Panc1 (cell line): ENCODE results near the gene HOXA2. TPM values are rescaled to one million over a fixed set of nuclear protein-coding genes. Genes with fewer than 3 reads are reported as not detected.

Experiments used
- ATAC-seq: fragments of 200-7000 bp; cut with Tn5 transposase; 2 replicates; pipeline ENCODE4 v1.9.1; 2020; ENCODE audit warnings: mild to moderate bottlenecking, moderate library complexity
- BruUV-seq: library from RNA; stranded (reverse); fragments of 400-500 nt; replicated peaks from 2 replicates; lab custom pipeline; 2021; lab: Mats Ljungman, UMichigan
- CTCF ChIA-PET: fragments of 300-600 bp; sonication (Branson Sonifier 250); formaldehyde crosslinking; loops from one replicate; lab custom pipeline; 2022; ENCODE audit warnings: antibody characterized with exemption; lab: Charles Lee
- POLR2A ChIA-PET: fragments of 300-600 bp; sonication (Branson Sonifier 250); formaldehyde crosslinking; loops from one replicate; lab custom pipeline; 2022; ENCODE audit warnings: antibody characterized with exemption; lab: Charles Lee
- DNase-seq: peaks from one replicate; pipeline ENCODE4 v3.0.0-alpha.2; 2010; ENCODE audit warnings: low read depth, low spot score
- H3K27ac ChIP-seq: 2 replicates; pipeline ENCODE4 v1.5.1; 2011; ENCODE audit warnings: mild to moderate bottlenecking, low read length, inconsistent platforms
- H3K27me3 ChIP-seq: fragments of 200-500 bp; sonication (Bioruptor generic); 2 replicates; pipeline ENCODE4 v1.6.0; 2014; ENCODE audit warnings: low read length, inconsistent platforms; ENCODE audit not compliant: control insufficient read depth, insufficient read depth
- H3K36me3 ChIP-seq: fragments of 200-500 bp; sonication (Bioruptor generic); 2 replicates; pipeline ENCODE4 v1.5.1; 2014; ENCODE audit warnings: inconsistent platforms, mild to moderate bottlenecking, low read length, moderate library complexity; ENCODE audit not compliant: control insufficient read depth, insufficient read depth
- H3K4me1 ChIP-seq: 2 replicates; pipeline ENCODE4 v1.5.1; 2011; ENCODE audit warnings: inconsistent platforms, mild to moderate bottlenecking, low read length, moderate library complexity; ENCODE audit not compliant: control insufficient read depth, insufficient read depth
- H3K4me3 ChIP-seq, 2 experiments: 2 replicates each; pipeline ENCODE4 v1.5.1; 2011 to 2012; ENCODE audit warnings: low read depth in 2 of 2, low read length in 2 of 2, mild to moderate bottlenecking in 2 of 2, inconsistent platforms in 1 of 2, moderate library complexity in 1 of 2
- H3K9me3 ChIP-seq: fragments of 200-500 bp; sonication (Bioruptor generic); 2 replicates; pipeline ENCODE4 v1.5.1; 2014; ENCODE audit warnings: low read depth, mild to moderate bottlenecking, inconsistent platforms, low read length, moderate library complexity; ENCODE audit not compliant: control insufficient read depth, insufficient read depth
- CTCF ChIP-seq: fragments of 450-650 bp; IDR thresholded peaks from 2 replicates; pipeline ENCODE4 v1.5.1; 2017; ENCODE audit warnings: mild to moderate bottlenecking
- POLR2AphosphoS5 ChIP-seq: IDR thresholded peaks from 2 replicates; pipeline ENCODE4 v1.6.1; 2012; ENCODE audit warnings: mild to moderate bottlenecking, low read depth, low read length, moderate library complexity
- SIN3A ChIP-seq: IDR thresholded peaks from 2 replicates; pipeline ENCODE4 v1.6.1; 2012; ENCODE audit warnings: low read depth, mild to moderate bottlenecking, low read length, moderate library complexity, borderline replicate concordance; ENCODE audit not compliant: insufficient read depth
- TCF7L2 ChIP-seq: IDR thresholded peaks from 2 replicates; pipeline ENCODE4 v1.6.1; 2011; ENCODE audit warnings: mild to moderate bottlenecking, low read depth, low read length, inconsistent platforms
- in situ Hi-C: cut with HindIII; loops from 2 replicates; pipeline ENCODE4 v1.10.0; 2016; ENCODE audit warnings: low sequenced_read_pairs, low pct_unique_long_range_greater_than_20kb
- intact Hi-C: fragments of 100-400 bp; cut with micrococcal nuclease; formaldehyde crosslinking; loops from one replicate; pipeline ENCODE4 v1.10.0; 2022; ENCODE audit not compliant: unreplicated experiment
- total RNA-seq: library from RNA; stranded (reverse); gene quantifications from one replicate; pipeline ENCODE4 v1.2.1, GENCODE V29; 2021; ENCODE audit not compliant: unreplicated experiment
- TF ChIP-seq, protein P1 (sequence below), 2 experiments: IDR thresholded peaks; 2 replicates each; pipeline ENCODE4 v1.6.1; 2011 to 2012; ENCODE audit warnings: low read depth in 2 of 2, control low read depth in 1 of 2, low read length in 1 of 2, mild to moderate bottlenecking in 1 of 2, moderate library complexity in 1 of 2; ENCODE audit not compliant: insufficient read depth in 1 of 2

The HOXA2 gene
- total RNA-seq, 1 experiment from 2014 or later, result 2.9 TPM

DNA sequence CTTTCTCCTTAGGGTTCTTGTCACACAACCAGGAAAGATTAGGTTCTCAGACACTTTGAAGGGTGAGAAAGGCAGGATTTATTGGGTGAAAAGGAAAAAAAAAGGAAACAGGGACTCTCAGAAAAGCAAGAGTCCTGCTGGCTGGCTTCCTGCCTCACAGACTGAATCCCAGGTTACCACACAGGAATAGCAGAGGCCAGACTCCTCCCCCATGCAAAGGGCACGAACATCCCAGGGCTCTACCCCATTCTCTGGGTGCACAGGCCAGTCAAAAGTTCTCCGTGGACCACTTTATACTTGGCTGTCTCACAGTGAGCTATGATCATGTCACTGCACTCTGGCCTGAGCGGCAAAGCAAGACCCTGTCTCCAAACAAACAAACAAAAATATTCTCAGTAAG lies 49.3 kb downstream of the HOXA2 start:
- no peaks in the 10 kb centered on the region for H3K9me3 ChIP-seq
- POLR2A ChIA-PET, result no interaction called here
- H3K4me3 ChIP-seq, result no peak overlapping the region
- intact Hi-C loops, result no loop called here
- in situ Hi-C loops, result no loop called here
- ATAC-seq (peak; percentile 74), DNase-seq (no peak)
- no TSS peak for BruUV-seq
- no peak overlapping the region for H3K27ac ChIP-seq
- peaks cover 4% of the 10 kb centered on the region; the same call in 1 of the 2 replicates for H3K4me1 ChIP-seq
- CTCF ChIA-PET, result no interaction called here
- H3K27me3 ChIP-seq, result no peaks in the 10 kb centered on the region
- TF ChIP-seq CTCF (no peak), POLR2AphosphoS5 (no peak), SIN3A (no peak), TCF7L2 (no peak)
- TF ChIP-seq, protein P1, sequence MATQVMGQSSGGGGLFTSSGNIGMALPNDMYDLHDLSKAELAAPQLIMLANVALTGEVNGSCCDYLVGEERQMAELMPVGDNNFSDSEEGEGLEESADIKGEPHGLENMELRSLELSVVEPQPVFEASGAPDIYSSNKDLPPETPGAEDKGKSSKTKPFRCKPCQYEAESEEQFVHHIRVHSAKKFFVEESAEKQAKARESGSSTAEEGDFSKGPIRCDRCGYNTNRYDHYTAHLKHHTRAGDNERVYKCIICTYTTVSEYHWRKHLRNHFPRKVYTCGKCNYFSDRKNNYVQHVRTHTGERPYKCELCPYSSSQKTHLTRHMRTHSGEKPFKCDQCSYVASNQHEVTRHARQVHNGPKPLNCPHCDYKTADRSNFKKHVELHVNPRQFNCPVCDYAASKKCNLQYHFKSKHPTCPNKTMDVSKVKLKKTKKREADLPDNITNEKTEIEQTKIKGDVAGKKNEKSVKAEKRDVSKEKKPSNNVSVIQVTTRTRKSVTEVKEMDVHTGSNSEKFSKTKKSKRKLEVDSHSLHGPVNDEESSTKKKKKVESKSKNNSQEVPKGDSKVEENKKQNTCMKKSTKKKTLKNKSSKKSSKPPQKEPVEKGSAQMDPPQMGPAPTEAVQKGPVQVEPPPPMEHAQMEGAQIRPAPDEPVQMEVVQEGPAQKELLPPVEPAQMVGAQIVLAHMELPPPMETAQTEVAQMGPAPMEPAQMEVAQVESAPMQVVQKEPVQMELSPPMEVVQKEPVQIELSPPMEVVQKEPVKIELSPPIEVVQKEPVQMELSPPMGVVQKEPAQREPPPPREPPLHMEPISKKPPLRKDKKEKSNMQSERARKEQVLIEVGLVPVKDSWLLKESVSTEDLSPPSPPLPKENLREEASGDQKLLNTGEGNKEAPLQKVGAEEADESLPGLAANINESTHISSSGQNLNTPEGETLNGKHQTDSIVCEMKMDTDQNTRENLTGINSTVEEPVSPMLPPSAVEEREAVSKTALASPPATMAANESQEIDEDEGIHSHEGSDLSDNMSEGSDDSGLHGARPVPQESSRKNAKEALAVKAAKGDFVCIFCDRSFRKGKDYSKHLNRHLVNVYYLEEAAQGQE (IDR thresholded peaks at IDR 0.05; ENCODE audit: insufficient read depth in 1 of 2, low read depth in 2 of 2, low read length in 1 of 2), result no peak
- no peaks in the 10 kb centered on the region for H3K36me3 ChIP-seq

DNA sequence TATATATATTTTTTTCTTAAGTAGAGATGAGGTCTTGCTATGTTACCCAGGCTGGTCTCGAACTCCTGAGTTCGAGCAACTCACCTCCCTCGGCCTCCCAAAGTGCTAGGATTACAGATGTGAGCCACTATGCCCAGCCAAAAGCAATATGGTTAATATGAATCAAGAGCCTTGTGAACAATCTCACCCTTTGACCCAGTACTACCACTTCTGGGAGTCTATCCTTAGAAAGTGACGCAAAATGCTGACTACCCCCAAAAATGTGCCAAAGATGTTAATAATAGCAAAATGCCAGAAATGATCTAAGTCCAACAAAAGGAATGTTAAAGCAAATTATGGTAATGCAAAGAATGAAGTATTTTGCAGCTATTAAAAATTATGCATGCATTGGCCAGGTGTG lies 51.0 kb downstream of the HOXA2 start:
- Histone ChIP-seq H3K36me3 (no peaks in the 10 kb centered on the region), H3K27ac (no peak overlapping the region), H3K4me3 (no peak overlapping the region), H3K9me3 (no peaks in the 10 kb centered on the region), H3K4me1 (peaks cover 4% of the 10 kb centered on the region; the same call in 1 of the 2 replicates), H3K27me3 (no peaks in the 10 kb centered on the region)
- DNase-seq (no peak), ATAC-seq (no peak)
- no TSS peak for BruUV-seq
- CTCF ChIA-PET, result no interaction called here
- in situ Hi-C loops, result no loop called here
- POLR2A ChIA-PET, result interaction anchor here (0.6 kb wide), 1 partner anchor 689 kb away, joined by 3 read pairs; no protein-coding TSS in a partner anchor
- TF ChIP-seq SIN3A (no peak), CTCF (no peak), TCF7L2 (no peak), POLR2AphosphoS5 (no peak)
- TF ChIP-seq, protein P1 (IDR thresholded peaks at IDR 0.05; ENCODE audit: insufficient read depth in 1 of 2, low read depth in 2 of 2, low read length in 1 of 2), result no peak
- intact Hi-C loops, result no loop called here

Other genes starting within 250 kb of the HOXA2 start
- 66.8 TPM for gene SKAP2, start 238.1 kb downstream of the HOXA2 start, total RNA-seq
- gene HOXA1, start 6.7 kb downstream of the HOXA2 start, total RNA-seq, result 8.8 TPM
- 0.39 TPM for gene HOXA4, start 28.1 kb upstream of the HOXA2 start, total RNA-seq
- 3.9 TPM for gene HOXA5, start 41.0 kb upstream of the HOXA2 start, total RNA-seq
- 3.3 TPM for gene HOXA6, start 45.1 kb upstream of the HOXA2 start, total RNA-seq
- gene HOXA3, start 49.9 kb upstream of the HOXA2 start, total RNA-seq, result 30.2 TPM
- not detected for gene HOXA7, start 54.0 kb upstream of the HOXA2 start, total RNA-seq
- not detected for gene HOXA9, start 62.9 kb upstream of the HOXA2 start, total RNA-seq
- 0.41 TPM for gene HOXA10, start 71.6 kb upstream of the HOXA2 start, total RNA-seq
- 0.57 TPM for gene HOXA11, start 82.5 kb upstream of the HOXA2 start, total RNA-seq
- 1.2 TPM for gene HOXA13, start 97.4 kb upstream of the HOXA2 start, total RNA-seq
- gene EVX1, start 140.1 kb upstream of the HOXA2 start, total RNA-seq, result 0.10 TPM